H1 (cell line): ENCODE measurements around the gene SPRN. TPM values are rescaled to one million over a fixed set of nuclear protein-coding genes. Genes with fewer than 3 reads are reported as not detected.

Source experiments
- POU5F1 ChIP-seq: IDR thresholded peaks from 2 replicates; pipeline ENCODE4 v1.6.1; 2011; ENCODE audit warnings: low read depth, mild to moderate bottlenecking, low read length, moderate library complexity
- TBP ChIP-seq: IDR thresholded peaks from 2 replicates; pipeline ENCODE4 v1.6.1; 2011; ENCODE audit warnings: low read depth, low read length, improper control_type of control experiment
- ZNF274 ChIP-seq: IDR thresholded peaks from 2 replicates; pipeline ENCODE4 v1.7.0; 2012; ENCODE audit warnings: low read length, borderline replicate concordance; ENCODE audit errors: extremely low read depth
- polyA plus RNA-seq, 7 experiments: library from polyadenylated mRNA; depleted of rRNA in 3 of 7; stranded (reverse) in 5 of 7; unstranded in 2 of 7; fragments of >200 nt in 5 of 7; fragments of 200-250 nt in 2 of 7; gene quantifications; 1 replicate in 5 of 7; 2 replicates in 1 of 7; 4 replicates in 1 of 7; pipeline versions ENCODE4 v1.2.1 to v1.2.3, GENCODE V29; 2011 to 2013; ENCODE audit warnings: missing spikeins in 2 of 7, mixed read lengths in 2 of 7
- total RNA-seq: library from RNA; stranded (reverse); fragmentation: NEBNext Ultra II Directional; extraction: Animal tissue kit (Norgen Biotek cat#: 25700); gene quantifications from 2 replicates; pipeline ENCODE4 v1.2.1, GENCODE V29; 2021
- TF ChIP-seq, protein P1 (sequence below): IDR thresholded peaks from 2 replicates; pipeline ENCODE4 v1.6.1; 2012; ENCODE audit warnings: low read length, inconsistent platforms
- TF ChIP-seq, protein P2 (sequence below): IDR thresholded peaks from 2 replicates; pipeline ENCODE4 v1.6.1; 2011; ENCODE audit warnings: low read depth, mild to moderate bottlenecking, low read length; ENCODE audit not compliant: insufficient read depth
- TF ChIP-seq, protein P3 (sequence below): fragments of 300-600 bp; sonication (generic); IDR thresholded peaks from 2 replicates; pipeline ENCODE4 v1.7.1; 2012; ENCODE audit warnings: low read length, moderate library complexity, mild to moderate bottlenecking, inconsistent platforms; ENCODE audit not compliant: insufficient replicate concordance

SPRN gene
- total and polyA plus RNA-seq, 2 of the 8 experiments (the other 6 are each of a cell fraction or from before 2014, with no cell fraction given) = 0.23 to 0.24 TPM

DNA sequence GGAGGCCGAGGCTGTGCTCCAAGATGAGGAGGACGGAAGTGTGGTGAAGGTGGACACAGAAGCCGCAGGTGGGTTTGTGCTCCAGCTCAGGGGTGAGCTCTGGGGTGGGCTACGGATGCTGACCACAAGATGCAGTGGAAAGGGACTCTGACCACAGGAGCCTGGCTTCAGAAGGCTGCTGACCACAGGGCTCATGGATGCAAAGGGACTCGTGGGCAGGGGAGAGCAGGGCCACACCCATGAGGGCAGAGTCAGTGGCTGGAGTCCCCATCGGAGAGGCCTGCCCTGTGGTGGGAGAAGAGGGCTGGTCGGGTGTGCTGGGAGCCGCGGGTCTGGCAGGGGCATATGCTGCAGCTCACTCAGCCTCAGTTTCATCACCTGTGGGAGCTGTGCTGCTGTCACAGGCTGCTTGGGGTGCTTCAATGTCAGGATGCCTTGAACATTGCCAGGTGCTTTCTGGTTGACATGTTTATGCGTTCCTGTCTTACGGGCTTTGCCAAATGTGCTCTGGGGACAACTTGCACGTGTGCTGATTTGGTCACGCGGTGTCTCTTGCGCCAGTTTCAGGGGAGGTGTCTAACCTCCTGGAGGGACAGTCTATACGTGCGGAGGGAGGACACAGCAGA is 43.0 kb upstream of the SPRN start (continued):
- TF ChIP-seq, protein P1, sequence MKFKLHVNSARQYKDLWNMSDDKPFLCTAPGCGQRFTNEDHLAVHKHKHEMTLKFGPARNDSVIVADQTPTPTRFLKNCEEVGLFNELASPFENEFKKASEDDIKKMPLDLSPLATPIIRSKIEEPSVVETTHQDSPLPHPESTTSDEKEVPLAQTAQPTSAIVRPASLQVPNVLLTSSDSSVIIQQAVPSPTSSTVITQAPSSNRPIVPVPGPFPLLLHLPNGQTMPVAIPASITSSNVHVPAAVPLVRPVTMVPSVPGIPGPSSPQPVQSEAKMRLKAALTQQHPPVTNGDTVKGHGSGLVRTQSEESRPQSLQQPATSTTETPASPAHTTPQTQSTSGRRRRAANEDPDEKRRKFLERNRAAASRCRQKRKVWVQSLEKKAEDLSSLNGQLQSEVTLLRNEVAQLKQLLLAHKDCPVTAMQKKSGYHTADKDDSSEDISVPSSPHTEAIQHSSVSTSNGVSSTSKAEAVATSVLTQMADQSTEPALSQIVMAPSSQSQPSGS = no peak
- TF ChIP-seq, protein P2, sequence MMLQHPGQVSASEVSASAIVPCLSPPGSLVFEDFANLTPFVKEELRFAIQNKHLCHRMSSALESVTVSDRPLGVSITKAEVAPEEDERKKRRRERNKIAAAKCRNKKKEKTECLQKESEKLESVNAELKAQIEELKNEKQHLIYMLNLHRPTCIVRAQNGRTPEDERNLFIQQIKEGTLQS = no peak
- TF ChIP-seq TBP (no peak), ZNF274 (no peak), POU5F1 (no peak)
- TF ChIP-seq, protein P3, sequence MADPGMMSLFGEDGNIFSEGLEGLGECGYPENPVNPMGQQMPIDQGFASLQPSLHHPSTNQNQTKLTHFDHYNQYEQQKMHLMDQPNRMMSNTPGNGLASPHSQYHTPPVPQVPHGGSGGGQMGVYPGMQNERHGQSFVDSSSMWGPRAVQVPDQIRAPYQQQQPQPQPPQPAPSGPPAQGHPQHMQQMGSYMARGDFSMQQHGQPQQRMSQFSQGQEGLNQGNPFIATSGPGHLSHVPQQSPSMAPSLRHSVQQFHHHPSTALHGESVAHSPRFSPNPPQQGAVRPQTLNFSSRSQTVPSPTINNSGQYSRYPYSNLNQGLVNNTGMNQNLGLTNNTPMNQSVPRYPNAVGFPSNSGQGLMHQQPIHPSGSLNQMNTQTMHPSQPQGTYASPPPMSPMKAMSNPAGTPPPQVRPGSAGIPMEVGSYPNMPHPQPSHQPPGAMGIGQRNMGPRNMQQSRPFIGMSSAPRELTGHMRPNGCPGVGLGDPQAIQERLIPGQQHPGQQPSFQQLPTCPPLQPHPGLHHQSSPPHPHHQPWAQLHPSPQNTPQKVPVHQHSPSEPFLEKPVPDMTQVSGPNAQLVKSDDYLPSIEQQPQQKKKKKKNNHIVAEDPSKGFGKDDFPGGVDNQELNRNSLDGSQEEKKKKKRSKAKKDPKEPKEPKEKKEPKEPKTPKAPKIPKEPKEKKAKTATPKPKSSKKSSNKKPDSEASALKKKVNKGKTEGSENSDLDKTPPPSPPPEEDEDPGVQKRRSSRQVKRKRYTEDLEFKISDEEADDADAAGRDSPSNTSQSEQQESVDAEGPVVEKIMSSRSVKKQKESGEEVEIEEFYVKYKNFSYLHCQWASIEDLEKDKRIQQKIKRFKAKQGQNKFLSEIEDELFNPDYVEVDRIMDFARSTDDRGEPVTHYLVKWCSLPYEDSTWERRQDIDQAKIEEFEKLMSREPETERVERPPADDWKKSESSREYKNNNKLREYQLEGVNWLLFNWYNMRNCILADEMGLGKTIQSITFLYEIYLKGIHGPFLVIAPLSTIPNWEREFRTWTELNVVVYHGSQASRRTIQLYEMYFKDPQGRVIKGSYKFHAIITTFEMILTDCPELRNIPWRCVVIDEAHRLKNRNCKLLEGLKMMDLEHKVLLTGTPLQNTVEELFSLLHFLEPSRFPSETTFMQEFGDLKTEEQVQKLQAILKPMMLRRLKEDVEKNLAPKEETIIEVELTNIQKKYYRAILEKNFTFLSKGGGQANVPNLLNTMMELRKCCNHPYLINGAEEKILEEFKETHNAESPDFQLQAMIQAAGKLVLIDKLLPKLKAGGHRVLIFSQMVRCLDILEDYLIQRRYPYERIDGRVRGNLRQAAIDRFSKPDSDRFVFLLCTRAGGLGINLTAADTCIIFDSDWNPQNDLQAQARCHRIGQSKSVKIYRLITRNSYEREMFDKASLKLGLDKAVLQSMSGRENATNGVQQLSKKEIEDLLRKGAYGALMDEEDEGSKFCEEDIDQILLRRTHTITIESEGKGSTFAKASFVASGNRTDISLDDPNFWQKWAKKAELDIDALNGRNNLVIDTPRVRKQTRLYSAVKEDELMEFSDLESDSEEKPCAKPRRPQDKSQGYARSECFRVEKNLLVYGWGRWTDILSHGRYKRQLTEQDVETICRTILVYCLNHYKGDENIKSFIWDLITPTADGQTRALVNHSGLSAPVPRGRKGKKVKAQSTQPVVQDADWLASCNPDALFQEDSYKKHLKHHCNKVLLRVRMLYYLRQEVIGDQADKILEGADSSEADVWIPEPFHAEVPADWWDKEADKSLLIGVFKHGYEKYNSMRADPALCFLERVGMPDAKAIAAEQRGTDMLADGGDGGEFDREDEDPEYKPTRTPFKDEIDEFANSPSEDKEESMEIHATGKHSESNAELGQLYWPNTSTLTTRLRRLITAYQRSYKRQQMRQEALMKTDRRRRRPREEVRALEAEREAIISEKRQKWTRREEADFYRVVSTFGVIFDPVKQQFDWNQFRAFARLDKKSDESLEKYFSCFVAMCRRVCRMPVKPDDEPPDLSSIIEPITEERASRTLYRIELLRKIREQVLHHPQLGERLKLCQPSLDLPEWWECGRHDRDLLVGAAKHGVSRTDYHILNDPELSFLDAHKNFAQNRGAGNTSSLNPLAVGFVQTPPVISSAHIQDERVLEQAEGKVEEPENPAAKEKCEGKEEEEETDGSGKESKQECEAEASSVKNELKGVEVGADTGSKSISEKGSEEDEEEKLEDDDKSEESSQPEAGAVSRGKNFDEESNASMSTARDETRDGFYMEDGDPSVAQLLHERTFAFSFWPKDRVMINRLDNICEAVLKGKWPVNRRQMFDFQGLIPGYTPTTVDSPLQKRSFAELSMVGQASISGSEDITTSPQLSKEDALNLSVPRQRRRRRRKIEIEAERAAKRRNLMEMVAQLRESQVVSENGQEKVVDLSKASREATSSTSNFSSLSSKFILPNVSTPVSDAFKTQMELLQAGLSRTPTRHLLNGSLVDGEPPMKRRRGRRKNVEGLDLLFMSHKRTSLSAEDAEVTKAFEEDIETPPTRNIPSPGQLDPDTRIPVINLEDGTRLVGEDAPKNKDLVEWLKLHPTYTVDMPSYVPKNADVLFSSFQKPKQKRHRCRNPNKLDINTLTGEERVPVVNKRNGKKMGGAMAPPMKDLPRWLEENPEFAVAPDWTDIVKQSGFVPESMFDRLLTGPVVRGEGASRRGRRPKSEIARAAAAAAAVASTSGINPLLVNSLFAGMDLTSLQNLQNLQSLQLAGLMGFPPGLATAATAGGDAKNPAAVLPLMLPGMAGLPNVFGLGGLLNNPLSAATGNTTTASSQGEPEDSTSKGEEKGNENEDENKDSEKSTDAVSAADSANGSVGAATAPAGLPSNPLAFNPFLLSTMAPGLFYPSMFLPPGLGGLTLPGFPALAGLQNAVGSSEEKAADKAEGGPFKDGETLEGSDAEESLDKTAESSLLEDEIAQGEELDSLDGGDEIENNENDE = no peak
